CD4-positive, CD25-positive, alpha-beta regulatory T cell (primary cell): ENCODE measurements around the gene ABHD18. TPM values are rescaled to one million over a fixed set of nuclear protein-coding genes. Genes with fewer than 3 reads are reported as not detected.
A peak's percentile ranks its signal among the peaks of the same experiment; 100 is the strongest.
"Not testable (repeated sequence)": the region's sequence is repeated elsewhere in the genome, so short reads cannot be mapped to it uniquely, and the experiment has no call there.

ENCODE experiments used
- ATAC-seq, 2 donors: fragments of 150-1000 bp; cut with Tn5 transposase; one replicate each; pipeline ENCODE4 v1.10.0; 2021; ENCODE audit warnings: low read depth in 2 of 2, moderate number of reproducible peaks in 2 of 2, moderate library complexity in 1 of 2
- DNase-seq, 3 donors: peaks; one replicate each; pipeline versions ENCODE4 v3.0.0 to v3.0.0-alpha.2; 2012 to 2022; ENCODE audit warnings: mixed read lengths in 1 of 3
- H3K27ac ChIP-seq: one replicate; pipeline ENCODE4 v1.7.0; 2013; ENCODE audit warnings: mild to moderate bottlenecking, low read length; ENCODE audit not compliant: insufficient read depth, poor library complexity, severe bottlenecking
- H3K27me3 ChIP-seq: one replicate; pipeline ENCODE4 v1.7.0; 2013; ENCODE audit warnings: low read length; ENCODE audit not compliant: control insufficient read depth, insufficient read depth
- H3K36me3 ChIP-seq: one replicate; pipeline ENCODE4 v1.7.0; 2013; ENCODE audit warnings: mild to moderate bottlenecking, low read length, moderate library complexity; ENCODE audit not compliant: control insufficient read depth, insufficient read depth
- H3K4me1 ChIP-seq: 2 replicates; pipeline ENCODE4 v1.7.0; 2013; ENCODE audit warnings: mild to moderate bottlenecking, low read length; ENCODE audit not compliant: insufficient read depth, control insufficient read depth, poor library complexity, severe bottlenecking
- H3K4me3 ChIP-seq: one replicate; pipeline ENCODE4 v1.7.0; 2013; ENCODE audit warnings: low read depth, mild to moderate bottlenecking, low read length, moderate library complexity
- H3K9me3 ChIP-seq, 2 experiments: 1 replicate in 1 of 2; 2 replicates in 1 of 2; pipeline ENCODE4 v1.7.0; 2013; ENCODE audit warnings: low read length in 2 of 2, mild to moderate bottlenecking in 1 of 2, moderate library complexity in 1 of 2; ENCODE audit not compliant: control insufficient read depth in 2 of 2
- H3K27ac Mint-ChIP-seq, 3 donors: one replicate each; pipeline ENCODE4 v1.8.0; 2020 to 2022; ENCODE audit warnings: mild to moderate bottlenecking in 3 of 3, mixed read lengths in 3 of 3, moderate library complexity in 2 of 3
- H3K27me3 Mint-ChIP-seq: one replicate; pipeline ENCODE4 v1.8.0; 2022; ENCODE audit warnings: mild to moderate bottlenecking, mixed read lengths
- H3K36me3 Mint-ChIP-seq: one replicate; pipeline ENCODE4 v1.8.0; 2020; ENCODE audit warnings: mixed read lengths
- H3K4me1 Mint-ChIP-seq, 4 donors: one replicate each; pipeline ENCODE4 v1.8.0; 2020 to 2022; ENCODE audit warnings: mixed read lengths in 4 of 4, mild to moderate bottlenecking in 1 of 4
- H3K4me3 Mint-ChIP-seq, 4 donors: one replicate each; pipeline ENCODE4 v1.8.0; 2020 to 2022; ENCODE audit warnings: mild to moderate bottlenecking in 4 of 4, mixed read lengths in 4 of 4, moderate library complexity in 3 of 4
- H3K9me3 Mint-ChIP-seq, 7 donors: one replicate each; pipeline ENCODE4 v1.8.0; 2020 to 2022; ENCODE audit warnings: mixed read lengths in 7 of 7, mild to moderate bottlenecking in 3 of 7, moderate library complexity in 2 of 7
- polyA plus RNA-seq, 4 donors: library from polyadenylated mRNA; unstranded; fragments of 300-500 nt; fragmentation: Illumina TruSeq; gene quantifications; one replicate each; pipeline ENCODE4 v1.2.3, GENCODE V29; 2021
- total RNA-seq: library from RNA; stranded (reverse); gene quantifications from one replicate; pipeline ENCODE4 v1.2.3, GENCODE V29; 2022

The ABHD18 gene
- total and polyA plus RNA-seq, 5 donors from 2014 or later: 10.9 to 22.7 (median 12.7) TPM

DNA sequence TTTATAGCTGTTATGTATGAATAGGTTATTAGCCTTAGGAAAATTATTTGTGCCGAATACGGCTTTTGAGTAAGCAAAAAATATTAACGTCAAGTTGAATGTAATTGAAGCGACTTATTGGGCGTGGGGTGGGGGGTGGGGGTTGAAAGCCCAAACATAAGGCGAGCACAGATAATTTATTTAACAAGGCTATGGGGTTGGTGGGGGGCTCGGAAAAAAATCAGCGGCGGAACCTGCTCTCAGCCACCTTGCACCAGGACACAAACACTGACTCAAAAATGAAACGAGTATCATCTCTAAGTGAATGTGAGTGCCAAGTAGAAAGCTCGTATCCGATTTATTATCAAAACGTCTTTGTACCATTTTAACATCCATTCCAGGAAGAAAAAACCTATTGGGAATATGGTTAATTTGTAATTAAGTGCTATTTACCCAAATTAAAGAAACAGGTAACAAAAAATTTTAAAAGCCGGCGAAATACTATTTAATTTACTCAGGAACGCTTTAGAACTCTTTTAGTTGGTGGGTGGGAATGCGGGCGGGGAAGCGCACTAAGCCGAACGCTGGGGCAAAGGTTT is 95.0 kb downstream of the ABHD18 start:
- Histone ChIP-seq H3K27ac (peak overlapping the region; percentile 86), H3K4me1 (peaks cover 20% of the 10 kb centered on the region), H3K27me3 (no peaks in the 10 kb centered on the region), H3K4me3 (peak overlapping the region; percentile 77), H3K9me3 (no peaks in the 10 kb centered on the region), H3K36me3 (no peaks in the 10 kb centered on the region)
- Mint-ChIP-seq H3K27me3 (peaks cover 5% of the 10 kb centered on the region), H3K4me1 (peaks cover 4 to 26% (median 7%) of the 10 kb centered on the region in 4 donors), H3K9me3 (peaks cover 0 to 2% (median 0%) of the 10 kb centered on the region in 7 donors), H3K4me3 (peak overlapping the region; percentile 85 to 93 (median 90)), H3K27ac (peak overlapping the region in 2 of 3 donors; percentile 90 to 92), H3K36me3 (no peaks in the 10 kb centered on the region)
- ATAC-seq (no peak), DNase-seq (peak in 1 of 3 donors; percentile 30)

DNA sequence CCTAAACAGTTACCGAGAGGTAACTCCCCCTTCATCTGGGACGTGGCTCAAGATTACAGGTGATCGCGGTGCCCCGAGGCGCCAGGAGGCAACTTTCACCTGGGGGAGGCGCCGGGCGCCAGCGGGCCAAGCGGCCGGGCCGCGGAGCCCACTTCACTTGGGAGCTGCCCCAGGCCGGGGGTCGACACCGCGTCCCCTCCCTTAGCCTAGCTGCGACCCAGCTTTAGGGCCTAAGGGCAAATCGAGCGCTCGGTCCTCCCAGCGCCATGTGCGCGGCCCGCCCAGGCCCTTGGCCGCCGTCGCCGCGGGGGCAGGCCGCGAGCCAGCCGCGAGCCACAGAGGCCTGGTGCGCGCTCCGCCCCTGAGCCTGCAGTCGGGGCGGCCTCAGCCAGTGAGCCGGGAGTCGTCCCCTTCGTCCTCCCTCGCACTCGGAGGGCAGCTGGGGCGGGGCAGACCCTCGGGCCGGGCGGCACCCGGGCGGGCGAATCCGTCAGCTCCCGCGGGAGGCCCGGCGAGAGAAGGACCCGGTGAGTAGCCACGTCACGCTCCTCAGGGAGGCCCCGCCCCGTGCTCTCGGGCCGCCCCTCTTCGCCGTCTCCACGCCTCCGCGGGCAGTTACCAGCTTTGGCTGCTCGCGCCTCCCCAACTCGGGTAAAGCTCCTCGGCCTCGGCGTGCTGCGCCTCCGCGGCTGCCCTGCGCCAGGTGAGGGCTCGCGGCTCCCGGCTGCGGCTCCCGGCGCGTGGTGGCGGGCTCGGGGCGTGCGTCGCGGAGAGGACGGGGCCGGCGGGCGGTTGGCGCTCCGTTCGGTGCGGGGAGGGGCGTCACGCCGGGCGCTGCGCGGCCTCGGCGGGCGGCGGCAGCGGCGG is 95.7 kb downstream of the ABHD18 start, which contains the start of gene LARP1B:
Gene LARP1B (plus strand): TSS at position 614 of the 867 bp plus-strand sequence. CDS start 13,640 bp downstream, outside the sequence.
- no peaks in the 10 kb centered on the region for H3K27me3 ChIP-seq
- peaks cover 0 to 2% (median 0%) of the 10 kb centered on the region in 7 donors for H3K9me3 Mint-ChIP-seq
- peak within 1 kb of the TSS in 2 of 3 donors; percentile 90 to 92 for H3K27ac Mint-ChIP-seq
- peaks cover 4% of the 10 kb centered on the region for H3K27me3 Mint-ChIP-seq
- peak within 1 kb of the TSS; percentile 86 to 93 (median 90) for H3K4me3 Mint-ChIP-seq
- H3K36me3 ChIP-seq: no peaks in the 10 kb centered on the region
- H3K27ac ChIP-seq: peak within 1 kb of the TSS; percentile 86
- H3K4me1 ChIP-seq: peaks cover 20% of the 10 kb centered on the region
- H3K4me3 ChIP-seq: peak within 1 kb of the TSS; percentile 77
- no peaks in the 10 kb centered on the region for H3K9me3 ChIP-seq
- peak; percentile 91 to 92 for ATAC-seq
- H3K36me3 Mint-ChIP-seq: no peaks in the 10 kb centered on the region
- DNase-seq: peak; percentile 86 to 95 (median 91)
- H3K4me1 Mint-ChIP-seq: peaks cover 4 to 27% (median 8%) of the 10 kb centered on the region in 4 donors

DNA sequence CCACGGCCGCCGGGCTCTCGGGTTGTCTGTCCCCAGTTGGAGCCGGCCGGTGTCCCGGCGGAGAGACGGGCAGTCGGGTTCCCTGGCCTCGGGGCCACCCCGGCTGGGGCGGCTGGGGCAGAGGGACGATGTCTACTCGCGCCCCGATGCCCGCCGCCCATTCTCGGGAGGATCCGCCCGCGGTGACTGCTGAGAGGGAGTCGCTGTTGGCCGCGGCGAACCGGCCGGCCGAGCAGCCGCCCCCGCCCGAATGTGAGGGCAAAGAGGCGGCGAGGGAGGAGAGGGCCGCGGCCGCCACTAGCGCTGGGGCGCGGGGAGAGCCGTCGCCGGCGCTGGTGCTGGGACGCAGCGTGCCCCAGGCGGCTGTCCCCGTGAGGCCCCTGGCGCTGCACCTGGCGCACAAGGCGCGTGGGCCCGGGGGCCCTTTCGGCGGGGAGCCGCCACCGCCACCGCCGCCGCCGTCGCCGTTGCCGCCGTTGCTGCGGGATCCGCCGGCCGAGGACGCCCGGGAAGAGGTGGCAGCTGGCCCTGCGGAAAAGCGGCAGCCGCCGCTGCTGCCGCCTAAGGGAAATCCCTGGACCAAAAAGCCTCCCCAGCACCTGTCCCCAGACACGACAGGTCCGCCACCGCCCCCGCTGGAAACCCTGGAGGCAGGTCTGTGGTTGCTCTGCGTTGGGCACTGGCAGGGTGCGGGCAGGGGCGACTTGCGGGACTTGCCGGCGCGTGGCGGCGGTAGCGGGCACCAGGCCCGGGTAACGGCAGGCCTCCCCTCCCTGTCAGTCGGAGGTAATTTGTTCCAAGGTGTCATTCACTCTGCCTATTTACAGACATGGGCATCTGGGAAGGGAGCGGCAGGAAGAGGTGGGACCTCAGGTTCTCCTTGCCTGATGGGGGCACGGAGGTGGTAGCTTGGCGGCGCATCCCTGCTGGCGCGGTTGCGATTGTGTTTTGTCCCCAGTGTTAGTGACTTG is 96.6 kb downstream of the ABHD18 start:
- H3K27ac Mint-ChIP-seq: peak overlapping the region; percentile 47 to 81 (median 56)
- H3K27me3 Mint-ChIP-seq: peaks cover 4% of the 10 kb centered on the region
- Histone ChIP-seq H3K36me3 (no peaks in the 10 kb centered on the region), H3K27me3 (no peaks in the 10 kb centered on the region), H3K9me3 (no peaks in the 10 kb centered on the region), H3K27ac (peak overlapping the region; percentile 86), H3K4me1 (peaks cover 20% of the 10 kb centered on the region), H3K4me3 (peak overlapping the region; percentile 73)
- peak; percentile 50 to 67 (median 58) for DNase-seq
- H3K36me3 Mint-ChIP-seq: no peaks in the 10 kb centered on the region
- peaks cover 4 to 27% (median 8%) of the 10 kb centered on the region in 4 donors for H3K4me1 Mint-ChIP-seq
- peak overlapping the region; percentile 86 to 93 (median 87) for H3K4me3 Mint-ChIP-seq
- ATAC-seq: peak; percentile 23 to 36
- H3K9me3 Mint-ChIP-seq: peaks cover 0 to 2% (median 0%) of the 10 kb centered on the region in 7 donors

DNA sequence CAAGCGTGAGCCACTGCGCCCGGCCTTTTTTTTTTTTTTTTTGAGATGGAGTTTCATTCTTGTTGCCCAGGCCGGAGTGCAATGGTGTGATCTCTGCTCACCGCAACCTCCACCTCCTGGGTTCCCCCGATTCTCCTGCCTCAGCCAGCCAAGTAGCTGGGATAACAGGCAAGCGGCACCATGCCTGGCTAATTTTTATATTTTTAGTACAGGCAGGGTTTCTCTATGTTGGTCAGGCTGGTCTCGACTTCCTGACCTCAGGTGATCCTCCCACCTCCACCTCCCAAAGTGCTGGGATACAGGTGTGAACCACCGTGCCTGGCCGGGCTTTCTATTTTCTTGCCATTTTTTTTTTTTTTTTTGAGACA is 101.2 kb downstream of the ABHD18 start:
- not testable (repeated sequence) for ATAC-seq, H3K4me3 ChIP-seq, H3K36me3 Mint-ChIP-seq, DNase-seq, H3K36me3 ChIP-seq, H3K9me3 Mint-ChIP-seq, H3K27me3 ChIP-seq, H3K4me3 Mint-ChIP-seq, H3K27ac ChIP-seq, H3K27me3 Mint-ChIP-seq, H3K27ac Mint-ChIP-seq, H3K9me3 ChIP-seq
- peaks cover 2 to 19% (median 7%) of the 10 kb centered on the region in 4 donors for H3K4me1 Mint-ChIP-seq
- H3K4me1 ChIP-seq: peaks cover 14% of the 10 kb centered on the region

DNA sequence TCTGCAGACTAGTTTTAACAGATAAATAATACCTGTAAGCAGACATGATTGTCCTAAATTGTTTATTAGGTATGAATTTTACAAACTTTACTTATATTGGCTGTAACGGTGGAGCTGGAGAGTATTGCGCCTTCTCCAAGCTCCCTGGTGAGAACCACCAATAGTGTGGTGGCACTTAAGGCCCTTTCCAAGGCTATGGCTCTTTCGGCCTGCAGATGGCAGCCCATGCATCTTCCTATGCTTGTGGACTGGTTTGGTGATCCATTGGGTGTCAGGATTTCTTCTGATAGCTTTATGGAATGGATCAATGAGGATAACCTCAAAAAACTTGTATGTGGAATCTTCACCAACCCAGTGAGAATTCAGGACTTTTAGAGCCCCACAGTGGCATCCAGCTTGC is 103.7 kb downstream of the ABHD18 start:
- Mint-ChIP-seq H3K27me3 (peaks cover 4% of the 10 kb centered on the region), H3K4me3 (no peak overlapping the region)

DNA sequence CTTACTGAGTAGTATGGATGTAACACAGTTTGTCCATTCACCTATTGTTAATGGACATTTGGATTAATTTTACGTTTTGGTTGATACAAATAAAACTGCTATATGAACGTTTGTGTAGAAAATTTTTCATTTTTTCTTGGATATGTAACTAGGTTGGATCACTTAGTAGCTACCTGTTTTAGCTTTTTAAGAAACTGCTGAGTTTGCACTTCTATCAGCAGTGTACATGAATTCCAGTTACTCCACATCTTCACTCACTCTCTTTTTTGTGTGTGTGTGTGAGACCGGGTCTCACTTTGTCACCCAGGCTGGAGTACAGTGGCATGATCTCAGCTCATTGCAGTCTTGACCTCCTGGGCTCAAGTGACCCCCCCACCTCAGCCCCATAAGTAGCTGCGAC is 111.3 kb downstream of the ABHD18 start:
- H3K4me1 Mint-ChIP-seq: peaks cover 0 to 4% (median 0%) of the 10 kb centered on the region in 4 donors
- Histone ChIP-seq H3K4me3 (no peak overlapping the region), H3K27ac (no peak overlapping the region), H3K9me3 (no peaks in the 10 kb centered on the region), H3K36me3 (peaks cover 6% of the 10 kb centered on the region), H3K4me1 (no peaks in the 10 kb centered on the region), H3K27me3 (no peaks in the 10 kb centered on the region)
- no peak overlapping the region for H3K4me3 Mint-ChIP-seq
- no peaks in the 10 kb centered on the region for H3K27me3 Mint-ChIP-seq
- no peaks in the 10 kb centered on the region for H3K9me3 Mint-ChIP-seq
- ATAC-seq (no peak), DNase-seq (no peak)
- no peak overlapping the region for H3K27ac Mint-ChIP-seq
- H3K36me3 Mint-ChIP-seq: peaks cover 21% of the 10 kb centered on the region

More for the DNA sequence above, 103.7 kb downstream of the ABHD18 start:
- H3K27ac Mint-ChIP-seq: no peak overlapping the region
- Histone ChIP-seq H3K27ac (no peak overlapping the region), H3K4me3 (no peak overlapping the region), H3K4me1 (no peaks in the 10 kb centered on the region), H3K27me3 (no peaks in the 10 kb centered on the region), H3K36me3 (no peaks in the 10 kb centered on the region), H3K9me3 (no peaks in the 10 kb centered on the region)
- no peaks in the 10 kb centered on the region for H3K36me3 Mint-ChIP-seq
- ATAC-seq: no peak
- no peaks in the 10 kb centered on the region for H3K9me3 Mint-ChIP-seq
- peak in 1 of 3 donors; percentile 39 for DNase-seq
- peaks cover 2 to 10% (median 6%) of the 10 kb centered on the region in 4 donors for H3K4me1 Mint-ChIP-seq
